SK-N-MC (cell line): ENCODE results near the gene PTGES3.

Source experiments
- EZH2 ChIP-seq: fragments of 200-600 bp; sonication (generic); IDR thresholded peaks from one replicate; pipeline ENCODE4 v1.6.1; 2017; ENCODE audit warnings: antibody characterized with exemption
- FOXP2 ChIP-seq: optimal IDR thresholded peaks from 2 replicates; pipeline ENCODE3; 2011; ENCODE audit warnings: mild to moderate bottlenecking, moderate library complexity; ENCODE audit not compliant: insufficient read depth; ENCODE audit errors: extremely low read length, control extremely low read depth
- POLR2AphosphoS5 ChIP-seq: IDR thresholded peaks from 2 replicates; pipeline ENCODE4 v1.6.1; 2012; ENCODE audit warnings: mild to moderate bottlenecking, low read depth, low read length, borderline replicate concordance

GRCh38 chr12:56721721-56722120 lies 33.6 kb upstream of the PTGES3 start:
- TF ChIP-seq POLR2AphosphoS5 = no peak; the same call in 1 of the 2 replicates
- TF ChIP-seq EZH2 = no peak
- TF ChIP-seq FOXP2 = no peak
